Uterus (tissue), 4 donors: ENCODE data around the gene ORM2. TPM values are rescaled to one million over a fixed set of nuclear protein-coding genes. Genes with fewer than 3 reads are reported as not detected.
"Not testable (repeated sequence)": the region's sequence is repeated elsewhere in the genome, so short reads cannot be mapped to it uniquely, and the experiment has no call there.

ENCODE experiments used
- DNase-seq, 2 donors: peaks; one replicate each; pipeline ENCODE4 v3.0.0-alpha.2; 2019 to 2020
- H3K27ac ChIP-seq, 2 donors: fragments of 200-600 bp; sonication (generic); 1 replicate in 1 of 2; 2 replicates in 1 of 2; pipeline ENCODE4 v1.5.1; 2016 to 2018
- H3K27me3 ChIP-seq, 2 donors: fragments of 200-600 bp; sonication (generic); one replicate each; pipeline ENCODE4 v1.5.1; 2018 to 2019; ENCODE audit warnings: control low read depth in 1 of 2
- H3K36me3 ChIP-seq, 2 donors: fragments of 200-600 bp; sonication (generic); one replicate each; pipeline ENCODE4 v1.5.1; 2019; ENCODE audit warnings: control low read depth in 1 of 2
- H3K4me1 ChIP-seq, 2 donors: fragments of 200-600 bp; sonication (generic); one replicate each; pipeline ENCODE4 v1.5.1; 2018 to 2019; ENCODE audit warnings: control low read depth in 1 of 2
- H3K4me3 ChIP-seq, 2 donors: fragments of 200-600 bp; sonication (generic); 1 replicate in 1 of 2; 2 replicates in 1 of 2; pipeline ENCODE4 v1.5.1; 2018 to 2019; ENCODE audit warnings: mild to moderate bottlenecking in 1 of 2
- H3K9me3 ChIP-seq, 2 donors: fragments of 200-600 bp; sonication (generic); one replicate each; pipeline ENCODE4 v1.5.1; 2019; ENCODE audit warnings: control low read depth in 1 of 2
- POLR2A ChIP-seq, 2 donors: fragments of 450-650 bp; IDR thresholded peaks; one replicate each; pipeline ENCODE4 v1.6.1; 2016; ENCODE audit warnings: antibody characterized with exemption in 2 of 2, mild to moderate bottlenecking in 1 of 2, moderate library complexity in 1 of 2
- intact Hi-C: fragments of 100-400 bp; cut with DNase I; formaldehyde crosslinking; loops from one replicate; pipeline ENCODE4 v1.15.1; 2023; ENCODE audit warnings: low total_unique reads
- total RNA-seq, 4 donors: library from RNA; depleted of rRNA in 3 of 4; stranded (reverse); fragments of >200 nt in 3 of 4; gene quantifications; one replicate each; pipeline versions ENCODE4 v1.1.0 to v1.2.4, GENCODE V29; 2014 to 2023
- TF ChIP-seq, protein P1 (sequence below), 4 experiments: fragments of 200-600 bp in 2 of 4; fragments of 450-650 bp in 2 of 4; sonication (generic) in 2 of 4; IDR thresholded peaks; one replicate each; pipeline ENCODE4 v1.5.1; 2016 to 2019; ENCODE audit warnings: antibody characterized with exemption in 4 of 4, mild to moderate bottlenecking in 2 of 4, moderate library complexity in 1 of 4
- donor health status: DM: yes; HTN: yes; CAD: no.

The ORM2 gene
- total RNA-seq, 4 donors from 2014 or later: 1.2 TPM; not detected in 3

DNA sequence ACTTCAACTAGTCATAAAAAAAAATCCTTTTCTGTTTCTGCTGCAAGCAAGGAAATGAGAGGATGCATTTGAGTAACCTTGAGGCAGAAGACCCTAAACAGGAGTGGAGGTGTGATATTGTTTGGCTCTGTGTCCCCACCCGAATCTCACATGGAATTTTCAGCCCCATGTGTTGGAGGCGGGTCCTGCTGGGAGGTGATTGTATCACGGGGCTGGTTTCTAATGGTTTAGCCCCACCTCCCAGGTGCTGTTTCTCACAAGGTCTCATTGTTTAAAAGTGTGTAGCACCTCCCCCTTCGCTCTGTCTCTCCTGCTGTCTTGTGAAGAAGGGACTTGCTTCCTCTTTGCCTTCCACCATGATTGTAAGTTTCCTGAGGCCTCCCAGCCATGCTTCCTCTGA lies 4.0 kb downstream of the ORM2 start:
- H3K36me3 ChIP-seq, H3K4me3 ChIP-seq, intact Hi-C loops, DNase-seq, H3K27ac ChIP-seq, H3K4me1 ChIP-seq, H3K27me3 ChIP-seq, H3K9me3 ChIP-seq: not testable (repeated sequence)

DNA sequence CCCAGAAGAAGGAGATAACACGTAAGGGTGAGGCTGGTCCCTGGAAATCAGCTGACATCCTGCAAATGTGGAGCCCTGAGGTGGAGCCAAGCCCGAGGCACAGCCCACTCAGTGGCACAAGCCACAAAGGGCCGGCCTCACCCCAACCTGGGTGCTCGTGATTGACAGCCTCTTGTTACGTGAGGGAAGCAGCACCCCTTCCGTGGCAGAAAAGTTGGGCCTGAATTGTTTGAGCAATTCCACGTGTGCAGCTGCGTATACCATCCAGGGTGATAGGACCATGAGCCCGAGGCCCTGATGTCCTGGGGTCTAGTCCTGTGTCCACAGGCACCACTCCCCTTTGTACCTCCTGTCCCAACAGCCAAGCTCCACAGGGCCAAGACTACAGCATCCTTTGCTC lies 4.8 kb downstream of the ORM2 start:
- Histone ChIP-seq H3K27me3 (no peaks in the 10 kb centered on the region), H3K36me3 (no peaks in the 10 kb centered on the region), H3K4me3 (no peak overlapping the region), H3K9me3 (no peaks in the 10 kb centered on the region), H3K27ac (peak overlapping the region in 1 of 2 donors; percentile 36), H3K4me1 (no peaks in the 10 kb centered on the region)
- no peak for DNase-seq
- TF ChIP-seq, protein P1, sequence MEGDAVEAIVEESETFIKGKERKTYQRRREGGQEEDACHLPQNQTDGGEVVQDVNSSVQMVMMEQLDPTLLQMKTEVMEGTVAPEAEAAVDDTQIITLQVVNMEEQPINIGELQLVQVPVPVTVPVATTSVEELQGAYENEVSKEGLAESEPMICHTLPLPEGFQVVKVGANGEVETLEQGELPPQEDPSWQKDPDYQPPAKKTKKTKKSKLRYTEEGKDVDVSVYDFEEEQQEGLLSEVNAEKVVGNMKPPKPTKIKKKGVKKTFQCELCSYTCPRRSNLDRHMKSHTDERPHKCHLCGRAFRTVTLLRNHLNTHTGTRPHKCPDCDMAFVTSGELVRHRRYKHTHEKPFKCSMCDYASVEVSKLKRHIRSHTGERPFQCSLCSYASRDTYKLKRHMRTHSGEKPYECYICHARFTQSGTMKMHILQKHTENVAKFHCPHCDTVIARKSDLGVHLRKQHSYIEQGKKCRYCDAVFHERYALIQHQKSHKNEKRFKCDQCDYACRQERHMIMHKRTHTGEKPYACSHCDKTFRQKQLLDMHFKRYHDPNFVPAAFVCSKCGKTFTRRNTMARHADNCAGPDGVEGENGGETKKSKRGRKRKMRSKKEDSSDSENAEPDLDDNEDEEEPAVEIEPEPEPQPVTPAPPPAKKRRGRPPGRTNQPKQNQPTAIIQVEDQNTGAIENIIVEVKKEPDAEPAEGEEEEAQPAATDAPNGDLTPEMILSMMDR (IDR thresholded peaks at IDR 0.05): no peak
- no peak for TF ChIP-seq POLR2A (IDR thresholded peaks at IDR 0.05)
- intact Hi-C loops: no loop called here

DNA sequence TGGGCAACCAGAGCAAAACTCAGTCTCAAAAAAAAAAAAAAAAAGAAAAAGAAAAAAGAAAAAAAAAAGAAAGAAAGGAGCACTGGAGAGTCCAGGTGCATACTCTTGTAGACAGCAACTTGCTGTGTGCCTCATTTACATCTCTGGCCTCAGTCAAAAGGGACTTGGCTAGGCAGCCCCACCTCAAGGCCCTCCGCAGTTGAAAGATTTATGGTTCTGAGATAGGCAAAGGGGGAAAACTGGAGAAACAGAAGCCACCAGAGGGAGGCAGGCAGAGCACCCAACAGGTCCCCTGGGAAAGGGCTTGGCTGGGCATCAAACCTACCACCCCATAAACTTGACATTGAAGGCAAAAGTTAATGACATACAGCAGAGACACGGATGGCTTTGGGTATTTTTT lies 6.1 kb downstream of the ORM2 start:
- Histone ChIP-seq H3K4me1 (no peaks in the 10 kb centered on the region), H3K4me3 (no peak overlapping the region), H3K9me3 (no peaks in the 10 kb centered on the region), H3K36me3 (no peaks in the 10 kb centered on the region), H3K27me3 (no peaks in the 10 kb centered on the region), H3K27ac (no peak overlapping the region)
- intact Hi-C loops: no loop called here
- TF ChIP-seq POLR2A (IDR thresholded peaks at IDR 0.05): no peak
- TF ChIP-seq, protein P1 (IDR thresholded peaks at IDR 0.05): no peak
- DNase-seq: no peak

DNA sequence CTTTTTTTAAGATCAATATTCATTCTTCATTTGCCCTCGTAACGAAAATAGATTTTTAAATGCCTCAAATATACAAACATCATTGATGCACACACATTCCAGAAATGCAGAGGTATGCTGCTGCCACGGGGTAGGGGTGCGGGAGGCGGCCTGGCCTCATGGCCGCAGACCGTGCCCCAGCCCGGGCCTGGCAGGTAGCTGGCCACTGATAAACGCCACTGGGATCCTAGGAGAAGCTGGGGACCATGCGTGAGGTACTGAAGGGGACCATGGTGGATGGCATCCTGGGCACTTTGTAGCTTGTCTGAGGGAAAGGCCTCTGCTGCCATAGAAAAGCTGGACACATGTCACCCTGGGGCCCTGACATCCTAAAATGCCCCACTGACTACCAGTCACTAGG lies 6.5 kb downstream of the ORM2 start:
- Histone ChIP-seq H3K4me1 (no peaks in the 10 kb centered on the region), H3K36me3 (no peaks in the 10 kb centered on the region), H3K27ac (no peak overlapping the region), H3K27me3 (no peaks in the 10 kb centered on the region), H3K9me3 (no peaks in the 10 kb centered on the region), H3K4me3 (no peak overlapping the region)
- TF ChIP-seq, protein P1 (IDR thresholded peaks at IDR 0.05): no peak
- TF ChIP-seq POLR2A (IDR thresholded peaks at IDR 0.05): no peak
- no peak for DNase-seq
- intact Hi-C loops: no loop called here

DNA sequence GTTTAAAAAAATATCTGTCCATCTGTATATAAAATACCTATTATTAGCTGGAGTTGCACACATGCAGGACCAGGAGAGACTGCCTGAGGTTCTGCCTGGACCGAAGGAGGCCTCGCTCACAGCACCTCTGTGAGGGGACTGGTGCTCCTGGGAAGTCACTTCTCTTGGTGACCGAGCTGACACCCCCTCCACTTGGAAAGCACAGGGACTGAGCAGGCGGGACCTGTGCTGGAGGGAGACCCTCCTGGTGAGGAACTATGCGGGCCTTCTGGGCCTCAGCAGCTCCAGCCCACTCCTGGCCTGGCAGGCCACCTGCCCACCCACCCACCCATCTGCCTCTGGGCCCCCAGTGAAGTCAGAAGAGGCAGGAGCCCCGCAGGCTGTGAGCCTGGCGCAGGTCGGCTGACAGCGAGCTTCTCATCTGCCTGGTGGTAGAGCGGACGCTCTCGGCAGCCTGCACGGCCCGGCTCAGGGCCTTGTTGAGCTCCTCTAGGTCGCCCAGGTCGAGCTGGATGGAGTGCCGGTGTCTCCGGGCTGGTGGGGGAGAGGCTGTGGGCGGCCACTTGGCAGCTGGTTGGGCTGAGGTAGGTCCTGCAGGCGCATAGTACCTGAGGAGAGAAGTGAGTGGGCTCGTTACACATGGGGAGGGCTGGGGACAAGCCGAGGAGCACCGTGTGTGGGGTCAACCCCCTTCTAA lies 7.2 kb downstream of the ORM2 start:
- TF ChIP-seq, protein P1 (IDR thresholded peaks at IDR 0.05): no peak
- TF ChIP-seq POLR2A (IDR thresholded peaks at IDR 0.05): no peak
- no peak for DNase-seq
- Histone ChIP-seq H3K9me3 (no peaks in the 10 kb centered on the region), H3K4me3 (no peak overlapping the region), H3K27me3 (no peaks in the 10 kb centered on the region), H3K27ac (no peak overlapping the region), H3K36me3 (no peaks in the 10 kb centered on the region), H3K4me1 (no peaks in the 10 kb centered on the region)
- intact Hi-C loops: no loop called here

DNA sequence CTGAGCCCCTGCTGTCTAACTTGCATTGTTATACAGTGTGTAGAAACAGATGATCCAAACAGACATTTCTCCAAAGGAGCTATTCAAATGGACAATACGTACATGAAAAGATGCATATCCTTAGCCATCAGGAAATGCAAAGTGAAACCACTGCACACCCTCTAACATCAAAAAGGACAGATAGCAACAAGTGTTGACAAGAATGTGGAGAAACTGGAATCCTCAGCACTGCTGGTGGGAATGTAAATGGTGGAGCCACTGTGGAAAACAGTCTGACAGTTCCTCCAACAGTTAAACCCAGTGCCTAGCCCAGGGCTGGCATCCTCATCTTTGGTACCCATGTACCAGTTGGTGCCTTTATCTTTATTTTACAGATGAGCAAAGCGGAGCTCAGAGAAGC lies 8.5 kb downstream of the ORM2 start:
- intact Hi-C loops: no loop called here
- TF ChIP-seq, protein P1 (IDR thresholded peaks at IDR 0.05): no peak
- no peak for TF ChIP-seq POLR2A (IDR thresholded peaks at IDR 0.05)
- H3K27me3 ChIP-seq: no peaks in the 10 kb centered on the region
- peak overlapping the region in 1 of 2 donors; percentile 15 for H3K27ac ChIP-seq
- H3K4me3 ChIP-seq: no peak overlapping the region
- H3K4me1 ChIP-seq: no peaks in the 10 kb centered on the region
- no peaks in the 10 kb centered on the region for H3K36me3 ChIP-seq
- H3K9me3 ChIP-seq: no peaks in the 10 kb centered on the region
- DNase-seq: no peak
